Left ventricle myocardium inferior (tissue), 1 donor: ENCODE measurements around the gene CATSPER4. TPM values are rescaled to one million over a fixed set of nuclear protein-coding genes. Genes with fewer than 3 reads are reported as not detected.
"Not testable (repeated sequence)": the region's sequence is repeated elsewhere in the genome, so short reads cannot be mapped to it uniquely, and the experiment has no call there.

Experiments
- DNase-seq: peaks from one replicate; pipeline ENCODE4 v3.0.0-alpha.2; 2020
- H3K27ac ChIP-seq: fragments of 200-600 bp; replicated peaks from 2 replicates; pipeline ENCODE4 v1.8.0; 2021
- H3K27me3 ChIP-seq: fragments of 200-600 bp; 2 replicates; pipeline ENCODE4 v1.8.0; 2021; ENCODE audit warnings: low read depth
- H3K36me3 ChIP-seq: fragments of 200-600 bp; 2 replicates; pipeline ENCODE4 v1.8.0; 2021
- H3K4me1 ChIP-seq: fragments of 200-600 bp; 2 replicates; pipeline ENCODE4 v1.8.0; 2021
- H3K4me3 ChIP-seq: fragments of 200-600 bp; 2 replicates; pipeline ENCODE4 v1.8.0; 2021; ENCODE audit warnings: mild to moderate bottlenecking, moderate library complexity
- H3K9me3 ChIP-seq: fragments of 200-600 bp; replicated peaks from 2 replicates; pipeline ENCODE4 v1.8.0; 2021
- CTCF ChIP-seq: fragments of 200-600 bp; IDR thresholded peaks from 2 replicates; pipeline ENCODE4 v1.8.0; 2021; ENCODE audit warnings: antibody characterized with exemption, mild to moderate bottlenecking, borderline replicate concordance
- intact Hi-C: fragments of 100-400 bp; cut with micrococcal nuclease; formaldehyde crosslinking; loops from one replicate; pipeline ENCODE4 v1.11.0; 2022
- total RNA-seq: library from RNA; stranded (reverse); fragmentation: NEBNext Ultra II Directional; extraction: Animal tissue kit (Norgen Biotek cat#: 25700); gene quantifications from one replicate; pipeline ENCODE4 v1.2.1, GENCODE V29; 2021
- donor health status: DM: no; HTN: yes; CAD: no; lungs with severe emphysema.

CATSPER4 gene
- total RNA-seq, 1 donor from 2014 or later = not detected

GRCh38 chr1:26225033-26225831, 34.8 kb downstream of the CATSPER4 start:
- intact Hi-C loops = no loop called here
- H3K36me3 ChIP-seq = no peaks in the 10 kb centered on the region
- peak; percentile 73 for DNase-seq
- H3K27ac ChIP-seq = peak overlapping the region; percentile 71
- peak overlapping the region; percentile 69 for H3K4me3 ChIP-seq
- H3K4me1 ChIP-seq = peaks cover 14% of the 10 kb centered on the region
- H3K9me3 ChIP-seq = no peaks in the 10 kb centered on the region
- TF ChIP-seq CTCF = no peak
- H3K27me3 ChIP-seq = peaks cover 29% of the 10 kb centered on the region

DNA sequence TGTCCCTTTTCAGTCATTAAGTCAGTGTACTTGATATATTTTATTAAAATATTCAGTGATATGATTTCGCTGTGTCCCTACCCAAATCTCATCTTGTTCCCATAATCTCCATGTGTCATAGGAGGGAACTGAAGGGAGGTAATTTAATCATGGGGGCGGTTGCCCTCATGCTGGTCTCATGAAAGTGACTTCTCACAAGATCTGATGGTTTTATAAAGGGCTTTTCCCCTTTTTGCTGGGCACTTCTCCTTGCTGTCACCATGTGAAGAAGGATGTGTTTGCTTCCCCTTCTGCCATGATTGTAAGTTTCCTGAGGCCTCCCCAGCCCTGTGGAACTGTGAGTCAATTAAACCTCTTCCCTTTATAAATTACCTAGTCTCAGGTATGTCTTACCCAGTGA, 40.3 kb downstream of the CATSPER4 start:
- H3K4me3 ChIP-seq, intact Hi-C loops, H3K36me3 ChIP-seq, DNase-seq, H3K9me3 ChIP-seq, H3K27ac ChIP-seq: not testable (repeated sequence)
- Histone ChIP-seq H3K4me1 (peaks cover 23% of the 10 kb centered on the region), H3K27me3 (peaks cover 18% of the 10 kb centered on the region)

DNA sequence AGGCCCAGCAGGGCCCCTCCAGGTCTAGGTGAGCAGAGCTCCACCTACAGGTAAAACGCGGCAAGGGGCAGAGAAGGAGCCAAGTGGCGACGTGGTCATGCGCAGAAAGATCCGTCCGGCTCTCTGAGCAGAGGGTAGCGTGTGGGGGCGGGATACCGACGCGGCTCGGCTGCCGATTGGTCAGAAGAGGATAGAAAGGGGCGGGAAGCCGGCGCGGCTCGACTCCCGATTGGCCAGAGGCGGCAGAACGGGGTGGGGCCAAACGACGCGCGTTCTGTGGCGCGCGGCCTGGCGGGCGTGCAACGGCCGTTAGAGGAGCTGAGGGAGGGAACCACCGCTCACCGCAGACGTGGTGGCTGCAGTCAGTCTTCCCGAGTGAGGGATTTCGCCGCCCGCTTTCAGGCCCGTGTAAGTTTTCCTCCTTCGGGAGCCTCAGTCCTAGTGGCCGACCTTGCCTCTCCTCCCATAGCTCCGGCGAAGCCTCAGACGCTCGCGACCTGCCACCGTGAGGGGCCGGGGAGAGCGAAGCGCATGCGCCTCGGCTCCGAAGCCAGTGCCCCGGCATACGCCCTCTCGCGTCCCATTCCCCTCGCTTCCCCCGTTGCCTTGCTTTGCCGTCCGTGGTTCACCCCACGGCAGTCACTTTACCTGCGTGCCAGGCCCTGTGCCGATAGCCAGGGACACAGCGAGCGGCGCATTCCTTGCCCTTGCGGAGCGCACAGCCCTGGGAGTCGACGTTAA, 43.7 kb downstream of the CATSPER4 start, which contains the start of gene CEP85:
Gene CEP85 (plus strand): TSS at position 298 of the 741 bp plus-strand sequence. CDS start 5,584 bp downstream, outside the sequence.
- Histone ChIP-seq H3K9me3 (no peaks in the 10 kb centered on the region), H3K36me3 (no peaks in the 10 kb centered on the region)
- DNase-seq = peak; percentile 98

DNA sequence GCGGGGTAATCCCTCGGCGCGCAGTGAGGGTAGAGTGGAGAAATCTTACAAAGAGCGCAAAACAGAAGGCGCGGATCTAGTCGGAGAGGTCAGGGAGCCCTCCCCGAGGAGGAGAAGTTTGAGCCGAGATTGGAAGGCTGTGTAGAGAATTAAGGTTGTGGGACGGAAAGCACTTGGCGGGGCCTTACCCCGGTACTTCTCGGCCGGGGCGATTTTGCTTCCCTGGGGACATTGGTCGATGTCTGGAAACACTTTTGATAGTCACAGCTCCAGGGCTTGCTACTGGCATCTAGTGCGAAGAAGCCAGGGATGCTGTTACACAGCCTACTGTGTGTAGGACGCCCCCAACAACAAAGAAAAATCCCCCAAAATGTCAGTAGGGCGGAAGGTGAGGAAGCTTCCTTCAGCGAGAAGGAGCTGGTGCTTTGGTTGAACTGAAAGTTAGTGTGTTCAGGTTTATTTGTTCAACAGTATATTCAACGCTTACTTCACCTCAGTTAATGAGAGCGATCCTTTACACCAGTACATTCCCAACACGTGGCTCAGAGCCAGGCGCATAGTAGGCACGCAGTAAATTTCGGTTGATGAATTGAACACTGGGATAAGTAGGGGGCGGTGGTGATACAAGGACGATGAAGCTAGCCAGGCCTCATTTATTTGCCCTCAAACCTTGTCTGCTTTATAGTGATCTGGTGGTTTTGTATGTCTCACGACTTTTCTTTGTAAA, 44.4 kb downstream of the CATSPER4 start:
- no peak for TF ChIP-seq CTCF
- no peak for DNase-seq
- intact Hi-C loops = no loop called here
- Histone ChIP-seq H3K4me1 (peaks cover 46% of the 10 kb centered on the region), H3K9me3 (no peaks in the 10 kb centered on the region), H3K36me3 (no peaks in the 10 kb centered on the region), H3K27ac (peak overlapping the region; percentile 93), H3K27me3 (no peaks in the 10 kb centered on the region), H3K4me3 (peak overlapping the region; percentile 87)

More for the DNA sequence above, 43.7 kb downstream of the CATSPER4 start, which contains the start of gene CEP85:
- H3K27me3 ChIP-seq = no peaks in the 10 kb centered on the region
- peaks cover 38% of the 10 kb centered on the region for H3K4me1 ChIP-seq
- intact Hi-C loops = no loop called here
- peak within 1 kb of the TSS; percentile 93 for H3K27ac ChIP-seq
- peak; percentile 87 for TF ChIP-seq CTCF
- peak within 1 kb of the TSS; percentile 87 for H3K4me3 ChIP-seq

- no peaks in the 10 kb centered on the region for H3K27me3 ChIP-seq
- no peaks in the 10 kb centered on the region for H3K36me3 ChIP-seq
- TF ChIP-seq CTCF = no peak
- no peaks in the 10 kb centered on the region for H3K9me3 ChIP-seq
- intact Hi-C loops = no loop called here
- H3K27ac ChIP-seq = peak overlapping the region; percentile 93
- peaks cover 50% of the 10 kb centered on the region for H3K4me1 ChIP-seq
- peak overlapping the region; percentile 9 for H3K4me3 ChIP-seq
- no peak for DNase-seq
Observed at GRCh38 chr1:26237230-26237966, 47.0 kb downstream of the CATSPER4 start.
